ENCODE measurements around the gene F2RL2. TPM values are rescaled to one million over a fixed set of nuclear protein-coding genes. Genes with fewer than 3 reads are reported as not detected.

F2RL2 gene
- polyA plus RNA-seq, 6 donors from 2014 or later: 0.08 to 0.25 (median 0.17) TPM; not detected in 2

DNA sequence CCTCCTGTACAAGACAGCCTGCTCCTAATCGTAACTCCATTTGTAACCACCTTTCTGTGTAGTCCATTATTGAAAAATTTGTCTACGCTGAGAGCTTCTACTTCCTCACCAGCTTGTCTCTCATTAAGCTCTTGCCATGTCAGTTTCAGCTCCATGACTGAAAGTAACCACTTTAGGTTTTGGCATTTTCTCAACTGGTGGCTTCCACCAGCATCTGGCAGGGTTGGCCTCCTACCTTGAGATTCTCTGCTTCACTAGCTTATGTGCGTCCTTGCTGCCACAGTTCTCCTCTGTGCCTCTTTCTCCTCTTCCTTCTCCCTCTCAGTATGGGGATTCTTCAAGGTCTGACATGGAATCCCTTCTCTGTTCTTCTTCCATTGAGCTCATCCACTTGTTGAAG is 31.8 kb downstream of the F2RL2 start:
- peak overlapping the region in 3 of 6 donors; percentile 4 to 65 (median 31) for H3K27ac Mint-ChIP-seq
- peaks cover 12 to 20% of the 10 kb centered on the region in 2 donors for H3K36me3 Mint-ChIP-seq
- H3K4me3 Mint-ChIP-seq: no peak overlapping the region
- no peak for DNase-seq
- no peak for ATAC-seq (ENCODE audit: low read depth in 2 of 2)
- no peaks in the 10 kb centered on the region for H3K4me1 Mint-ChIP-seq
- H3K27me3 Mint-ChIP-seq: no peaks in the 10 kb centered on the region
- H3K9me3 Mint-ChIP-seq: no peaks in the 10 kb centered on the region

- H3K27me3 Mint-ChIP-seq: no peaks in the 10 kb centered on the region
- H3K36me3 Mint-ChIP-seq: peaks cover 12 to 20% of the 10 kb centered on the region in 2 donors
- ATAC-seq (ENCODE audit: low read depth in 2 of 2) (peak; percentile 28 to 45), DNase-seq (no peak)
- H3K9me3 Mint-ChIP-seq: no peaks in the 10 kb centered on the region
- peak overlapping the region in 1 of 6 donors; percentile 18 for H3K27ac Mint-ChIP-seq
- H3K4me3 Mint-ChIP-seq: no peak overlapping the region
- H3K4me1 Mint-ChIP-seq: no peaks in the 10 kb centered on the region
Observed at GRCh38 chr5:76590027-76590426, 33.2 kb downstream of the F2RL2 start.

- no peak for DNase-seq
- Mint-ChIP-seq H3K36me3 (peaks cover 2 to 3% of the 10 kb centered on the region in 2 donors), H3K27me3 (no peaks in the 10 kb centered on the region), H3K9me3 (no peaks in the 10 kb centered on the region), H3K4me1 (peaks cover 0 to 8% (median 1%) of the 10 kb centered on the region in 3 donors), H3K4me3 (no peak overlapping the region), H3K27ac (no peak overlapping the region)
- ATAC-seq (ENCODE audit: low read depth in 2 of 2): no peak
Observed at GRCh38 chr5:76586531-76586930, 36.7 kb downstream of the F2RL2 start.

DNA sequence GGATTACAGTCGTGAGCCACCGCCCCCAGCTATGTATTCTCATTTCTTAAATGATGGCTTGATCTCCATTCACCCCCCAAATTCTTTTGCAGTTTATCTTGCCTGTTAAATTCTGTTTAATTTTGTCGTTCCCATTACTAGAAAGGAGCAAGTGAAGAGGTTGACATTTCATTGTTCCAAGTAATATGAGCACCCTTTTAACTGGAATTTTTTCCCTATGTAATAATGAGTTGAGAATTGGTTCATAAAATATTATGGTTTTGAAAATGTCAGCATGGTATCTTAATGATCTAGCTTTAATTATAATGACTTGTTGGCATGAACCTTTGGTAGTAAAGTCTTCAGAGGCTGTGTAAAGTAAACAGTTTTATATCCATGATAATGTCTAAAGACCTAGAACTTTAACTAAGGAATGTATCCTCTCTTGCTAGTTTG is 37.4 kb downstream of the F2RL2 start:
- DNase-seq (no peak), ATAC-seq (ENCODE audit: low read depth in 2 of 2) (no peak)
- Mint-ChIP-seq H3K36me3 (no peaks in the 10 kb centered on the region), H3K4me3 (no peak overlapping the region), H3K9me3 (no peaks in the 10 kb centered on the region), H3K27me3 (no peaks in the 10 kb centered on the region), H3K4me1 (peaks cover 0 to 8% (median 1%) of the 10 kb centered on the region in 3 donors), H3K27ac (no peak overlapping the region)

DNA sequence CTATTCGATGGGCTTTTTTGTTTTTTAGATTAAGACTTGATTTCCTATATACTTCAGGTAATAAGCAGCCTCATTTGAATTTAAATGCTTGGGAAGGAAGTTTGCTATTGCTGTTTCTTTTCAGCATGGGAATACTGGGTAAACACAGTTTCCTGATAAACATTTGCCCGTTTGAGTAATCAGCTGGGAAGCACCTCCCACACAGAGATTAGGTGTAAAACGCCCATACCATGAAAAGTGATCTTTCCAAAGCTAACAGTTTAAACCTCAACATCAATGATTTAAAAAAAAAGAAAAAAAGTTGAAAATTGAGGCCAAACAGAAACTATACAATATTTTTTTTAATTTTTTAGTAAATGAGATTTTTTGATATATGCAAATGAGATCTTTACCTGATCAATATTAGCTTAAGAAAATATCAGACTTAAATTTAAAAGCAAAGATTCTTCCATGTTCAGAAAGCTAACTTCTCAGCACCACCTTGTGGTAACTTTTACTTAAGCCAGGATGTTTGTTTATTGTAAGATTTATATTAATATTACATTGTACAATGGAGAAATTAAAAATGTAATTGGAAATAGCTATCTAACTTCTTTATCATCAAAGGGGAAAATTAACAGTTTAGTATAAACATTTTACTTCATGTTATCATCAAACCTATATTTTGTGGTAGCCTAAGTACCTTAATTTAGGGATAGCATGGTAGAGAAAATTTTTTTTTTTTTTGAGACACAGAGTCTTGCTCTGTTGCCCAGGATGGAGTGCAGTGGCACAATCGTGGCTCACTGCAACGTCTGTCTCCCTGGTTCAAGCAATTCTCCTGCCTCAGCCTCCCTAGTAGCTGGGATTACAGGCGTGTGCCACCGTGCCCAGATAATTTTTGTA is 39.8 kb downstream of the F2RL2 start:
- no peak for ATAC-seq (ENCODE audit: low read depth in 2 of 2)
- no peaks in the 10 kb centered on the region for H3K9me3 Mint-ChIP-seq
- H3K4me3 Mint-ChIP-seq: no peak overlapping the region
- no peaks in the 10 kb centered on the region for H3K27me3 Mint-ChIP-seq
- H3K36me3 Mint-ChIP-seq: no peaks in the 10 kb centered on the region
- no peak overlapping the region for H3K27ac Mint-ChIP-seq
- DNase-seq: no peak
- H3K4me1 Mint-ChIP-seq: peaks cover 0 to 8% (median 2%) of the 10 kb centered on the region in 3 donors

- ATAC-seq (ENCODE audit: low read depth in 2 of 2) (peak; percentile 90 to 91), DNase-seq (peak; percentile 30)
- no peak overlapping the region for H3K4me3 Mint-ChIP-seq
- no peaks in the 10 kb centered on the region for H3K36me3 Mint-ChIP-seq
- H3K27me3 Mint-ChIP-seq: no peaks in the 10 kb centered on the region
- H3K27ac Mint-ChIP-seq: peak overlapping the region in 2 of 6 donors; percentile 28 to 83
- no peaks in the 10 kb centered on the region for H3K9me3 Mint-ChIP-seq
- peaks cover 5 to 14% (median 10%) of the 10 kb centered on the region in 3 donors for H3K4me1 Mint-ChIP-seq
Observed at GRCh38 chr5:76582230-76583162, 40.7 kb downstream of the F2RL2 start.

DNA sequence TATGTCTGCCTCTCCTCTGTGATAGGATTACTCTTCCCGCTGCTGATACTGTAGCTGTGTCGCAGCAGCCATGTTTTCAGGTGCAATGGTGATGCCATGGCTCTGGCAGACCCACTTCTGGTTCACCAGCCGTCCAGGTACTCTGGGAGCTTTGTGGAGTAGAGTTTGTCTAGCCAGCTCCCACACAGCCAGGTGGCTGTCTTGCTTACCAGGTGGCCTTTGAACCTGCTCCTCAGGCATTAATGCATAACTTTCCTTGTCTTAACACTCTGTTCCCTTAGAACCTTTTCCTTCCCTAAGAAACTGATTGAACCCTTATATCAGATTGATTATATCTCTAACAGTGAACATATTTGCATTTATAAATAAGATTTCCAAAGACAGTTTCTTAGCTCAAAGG is 42.2 kb downstream of the F2RL2 start:
- Mint-ChIP-seq H3K9me3 (no peaks in the 10 kb centered on the region), H3K27ac (peak overlapping the region in 2 of 6 donors; percentile 30 to 49), H3K36me3 (no peaks in the 10 kb centered on the region), H3K27me3 (no peaks in the 10 kb centered on the region), H3K4me3 (no peak overlapping the region), H3K4me1 (peaks cover 5 to 14% (median 10%) of the 10 kb centered on the region in 3 donors)
- DNase-seq (no peak), ATAC-seq (ENCODE audit: low read depth in 2 of 2) (no peak)

GRCh38 chr5:76579166-76579937 is 43.9 kb downstream of the F2RL2 start:
- DNase-seq: no peak
- Mint-ChIP-seq H3K9me3 (no peaks in the 10 kb centered on the region), H3K27me3 (no peaks in the 10 kb centered on the region), H3K4me3 (no peak overlapping the region), H3K27ac (no peak overlapping the region), H3K36me3 (no peaks in the 10 kb centered on the region), H3K4me1 (peaks cover 5 to 14% (median 10%) of the 10 kb centered on the region in 3 donors)
- no peak for ATAC-seq (ENCODE audit: low read depth in 2 of 2)

GRCh38 chr5:76576996-76577395 is 46.2 kb downstream of the F2RL2 start:
- ATAC-seq (ENCODE audit: low read depth in 2 of 2) (no peak), DNase-seq (no peak)
- Mint-ChIP-seq H3K27me3 (no peaks in the 10 kb centered on the region), H3K36me3 (no peaks in the 10 kb centered on the region), H3K9me3 (no peaks in the 10 kb centered on the region), H3K4me3 (no peak overlapping the region), H3K4me1 (peaks cover 5 to 20% (median 14%) of the 10 kb centered on the region in 3 donors), H3K27ac (no peak overlapping the region)

- Mint-ChIP-seq H3K4me3 (no peak overlapping the region), H3K27me3 (no peaks in the 10 kb centered on the region), H3K27ac (no peak overlapping the region), H3K36me3 (no peaks in the 10 kb centered on the region), H3K4me1 (peaks cover 10 to 25% (median 15%) of the 10 kb centered on the region in 3 donors), H3K9me3 (no peaks in the 10 kb centered on the region)
- ATAC-seq (ENCODE audit: low read depth in 2 of 2) (no peak), DNase-seq (no peak)
Observed at GRCh38 chr5:76576450-76576849, 46.8 kb downstream of the F2RL2 start.

DNA sequence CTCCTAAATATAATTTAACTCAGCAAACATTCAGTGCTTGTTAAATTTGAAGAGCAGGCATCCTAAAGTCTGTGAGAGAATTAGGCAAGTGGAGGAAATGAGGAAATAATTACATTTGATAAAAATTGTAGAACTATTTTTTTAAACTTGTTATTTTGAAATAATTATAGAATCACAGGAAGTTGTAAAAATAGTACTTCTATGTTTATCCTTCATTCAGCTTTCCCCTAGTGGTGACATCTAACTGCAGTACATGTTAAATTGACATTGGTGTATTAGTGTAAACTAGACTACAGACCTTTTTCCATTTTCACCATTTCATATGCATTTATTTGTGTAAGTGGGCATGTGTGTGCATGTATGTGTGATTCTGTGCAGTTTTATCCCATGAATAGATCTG is 51.6 kb downstream of the F2RL2 start:
- Mint-ChIP-seq H3K27me3 (no peaks in the 10 kb centered on the region), H3K36me3 (no peaks in the 10 kb centered on the region), H3K4me3 (peak overlapping the region in 7 of 8 donors; percentile 39 to 90 (median 61)), H3K27ac (peak overlapping the region in 4 of 6 donors; percentile 34 to 82 (median 70)), H3K9me3 (no peaks in the 10 kb centered on the region), H3K4me1 (peaks cover 12 to 30% (median 13%) of the 10 kb centered on the region in 3 donors)
- DNase-seq: no peak
- ATAC-seq (ENCODE audit: low read depth in 2 of 2): peak; percentile 32 to 55

- Mint-ChIP-seq H3K27ac (peak overlapping the region in 1 of 6 donors; percentile 18), H3K36me3 (no peaks in the 10 kb centered on the region), H3K4me3 (peak overlapping the region in 2 of 8 donors; percentile 16 to 50), H3K4me1 (peaks cover 12 to 30% (median 13%) of the 10 kb centered on the region in 3 donors), H3K27me3 (no peaks in the 10 kb centered on the region), H3K9me3 (no peaks in the 10 kb centered on the region)
- ATAC-seq (ENCODE audit: low read depth in 2 of 2): no peak
- no peak for DNase-seq
Observed at GRCh38 chr5:76570153-76570552, 53.0 kb downstream of the F2RL2 start.
